ENCODE results near the gene DISC1.
A peak's percentile ranks its signal among the peaks of the same experiment; 100 is the strongest.

Gene DISC1

GRCh38 chr1:231855361-231855760 is 228.8 kb downstream of the DISC1 start:
- no peak for DNase-seq (ENCODE audit: low read depth in 1 of 2, low spot score in 1 of 2)

GRCh38 chr1:231855926-231856325 is 229.3 kb downstream of the DISC1 start:
- Histone ChIP-seq H3K4me3 (replicated peaks; ENCODE audit: insufficient read depth, low read length) (no peak overlapping the region), H3K27me3 (ENCODE audit: insufficient read depth, poor library complexity, severe bottlenecking) (no peaks in the 10 kb centered on the region), H3K27ac (replicated peaks) (no peak overlapping the region)
- DNase-seq (ENCODE audit: low read depth in 1 of 2, low spot score in 1 of 2), result no peak
- TF ChIP-seq GABPA (IDR thresholded peaks at IDR 0.05; ENCODE audit: low read depth) (no peak), REST (IDR thresholded peaks at IDR 0.05; ENCODE audit: insufficient replicate concordance, low read depth) (no peak), POLR2AphosphoS5 (IDR thresholded peaks at IDR 0.05; ENCODE audit: low read depth) (no peak), CTCF (IDR thresholded peaks at IDR 0.05; ENCODE audit: insufficient read depth, low read length) (no peak), SPI1 (IDR thresholded peaks at IDR 0.05; ENCODE audit: borderline replicate concordance, low read depth) (no peak)

More at GRCh38 chr1:231855361-231855760, 228.8 kb downstream of the DISC1 start:
- no peaks in the 10 kb centered on the region for H3K27me3 ChIP-seq (ENCODE audit: insufficient read depth, poor library complexity, severe bottlenecking)
- no peak overlapping the region for H3K27ac ChIP-seq (replicated peaks)
- H3K4me3 ChIP-seq (replicated peaks; ENCODE audit: insufficient read depth, low read length), result no peak overlapping the region
- TF ChIP-seq GABPA (IDR thresholded peaks at IDR 0.05; ENCODE audit: low read depth) (no peak), SPI1 (IDR thresholded peaks at IDR 0.05; ENCODE audit: borderline replicate concordance, low read depth) (peak; percentile 23; the same call in 1 of the 2 replicates), POLR2AphosphoS5 (IDR thresholded peaks at IDR 0.05; ENCODE audit: low read depth) (no peak)

GRCh38 chr1:231856426-231856825 is 229.8 kb downstream of the DISC1 start:
- Histone ChIP-seq H3K27me3 (ENCODE audit: insufficient read depth, poor library complexity, severe bottlenecking) (no peaks in the 10 kb centered on the region), H3K27ac (replicated peaks) (no peak overlapping the region), H3K4me3 (replicated peaks; ENCODE audit: insufficient read depth, low read length) (no peak overlapping the region)
- DNase-seq (ENCODE audit: low read depth in 1 of 2, low spot score in 1 of 2), result no peak
- no peak for TF ChIP-seq CTCF (IDR thresholded peaks at IDR 0.05; ENCODE audit: insufficient read depth, low read length)
- no peak for TF ChIP-seq POLR2AphosphoS5 (IDR thresholded peaks at IDR 0.05; ENCODE audit: low read depth)

GRCh38 chr1:231856894-231857293 is 230.3 kb downstream of the DISC1 start:
- Histone ChIP-seq H3K27ac (replicated peaks) (no peak overlapping the region), H3K27me3 (ENCODE audit: insufficient read depth, poor library complexity, severe bottlenecking) (no peaks in the 10 kb centered on the region), H3K4me3 (replicated peaks; ENCODE audit: insufficient read depth, low read length) (no peak overlapping the region)
- no peak for DNase-seq (ENCODE audit: low read depth in 1 of 2, low spot score in 1 of 2)
- TF ChIP-seq SPI1 (IDR thresholded peaks at IDR 0.05; ENCODE audit: borderline replicate concordance, low read depth) (no peak), POLR2AphosphoS5 (IDR thresholded peaks at IDR 0.05; ENCODE audit: low read depth) (no peak), CTCF (IDR thresholded peaks at IDR 0.05; ENCODE audit: insufficient read depth, low read length) (no peak), GABPA (IDR thresholded peaks at IDR 0.05; ENCODE audit: low read depth) (no peak), REST (IDR thresholded peaks at IDR 0.05; ENCODE audit: insufficient replicate concordance, low read depth) (no peak)

Measured in HL-60 (cell line).